Endothelial cell of umbilical vein (primary cell): ENCODE data around the gene ANKRD62. TPM values are rescaled to one million over a fixed set of nuclear protein-coding genes. Genes with fewer than 3 reads are reported as not detected.

Source experiments
- BruUV-seq: library from RNA; stranded (reverse); fragments of 400-500 nt; replicated peaks from 2 replicates; lab custom pipeline; 2021; lab: Mats Ljungman, UMichigan
- CTCF ChIA-PET: fragments of 300-600, 350-600 bp; sonication (Branson Sonifier 250); formaldehyde crosslinking; loops from one replicate; lab custom pipeline; 2021; ENCODE audit warnings: antibody characterized with exemption, inconsistent platforms; lab: Charles Lee
- POLR2A ChIA-PET: fragments of 300-600, 350-600 bp; sonication (Branson Sonifier 250); formaldehyde crosslinking; loops from one replicate; lab custom pipeline; 2021; ENCODE audit warnings: antibody characterized with exemption, inconsistent platforms; lab: Charles Lee
- DNase-seq: peaks from one replicate; pipeline ENCODE4 v3.0.0-alpha.2; 2011; ENCODE audit warnings: low read depth, low spot score
- FAIRE-seq: peaks from 2 replicates; lab custom pipeline; 2011; peaks lifted over from hg19 to GRCh38; lab: Jason Lieb, UNC
- H2AFZ ChIP-seq: 2 replicates; pipeline ENCODE4 v1.6.0; 2012; ENCODE audit warnings: low read depth, low read length, control low read depth, inconsistent platforms
- H3K27ac ChIP-seq: 2 replicates; pipeline ENCODE4 v1.5.1; 2011; ENCODE audit warnings: low read depth, mild to moderate bottlenecking, control low read depth, low read length, moderate library complexity; ENCODE audit not compliant: insufficient read depth
- H3K27me3 ChIP-seq, 2 experiments: 2 replicates each; pipeline versions ENCODE4 v1.6.0 to v1.6.1; 2011; ENCODE audit warnings: low read length in 2 of 2, mixed read lengths in 1 of 2; ENCODE audit not compliant: control insufficient read depth in 2 of 2, insufficient read depth in 2 of 2
- H3K36me3 ChIP-seq, 2 experiments: 2 replicates in 1 of 2; 3 replicates in 1 of 2; pipeline ENCODE4 v1.5.1; 2011; ENCODE audit warnings: low read length in 2 of 2, mild to moderate bottlenecking in 1 of 2, moderate library complexity in 1 of 2; ENCODE audit not compliant: control insufficient read depth in 2 of 2, insufficient read depth in 2 of 2; ENCODE audit errors: extremely low read depth in 1 of 2
- H3K4me1 ChIP-seq: 3 replicates; pipeline ENCODE4 v1.5.1; 2011; ENCODE audit warnings: mild to moderate bottlenecking, low read length; ENCODE audit not compliant: control insufficient read depth, insufficient read depth; ENCODE audit errors: extremely low read depth
- H3K4me2 ChIP-seq: 2 replicates; pipeline ENCODE4 v1.6.1; 2011; ENCODE audit warnings: low read length, control low read depth, mixed read lengths; ENCODE audit not compliant: insufficient read depth
- H3K4me3 ChIP-seq, 3 experiments: fragments of 200-600 bp in 1 of 3; sonication (generic), shearing (Covaris generic) in 1 of 3; replicated peaks in 1 of 3; 2 replicates each; pipeline ENCODE4 v1.5.1; 2011 to 2016; ENCODE audit warnings: control low read depth in 3 of 3, low read length in 3 of 3, mild to moderate bottlenecking in 2 of 3, inconsistent platforms in 1 of 3, low read depth in 1 of 3, moderate library complexity in 1 of 3; ENCODE audit not compliant: insufficient read depth in 1 of 3
- H3K79me2 ChIP-seq: 2 replicates; pipeline ENCODE4 v1.6.0; 2012; ENCODE audit warnings: low read length, inconsistent platforms; ENCODE audit not compliant: control insufficient read depth, insufficient read depth
- H3K9ac ChIP-seq: replicated peaks from 2 replicates; pipeline ENCODE3; 2011; ENCODE audit warnings: low read length, control low read depth; ENCODE audit not compliant: insufficient read depth; ENCODE audit errors: extremely low read depth
- H3K9me1 ChIP-seq: replicated peaks from 3 replicates; pipeline ENCODE4 v1.6.0; 2011; ENCODE audit warnings: mild to moderate bottlenecking, low read length; ENCODE audit not compliant: control insufficient read depth, insufficient read depth; ENCODE audit errors: extremely low read depth
- H3K9me3 ChIP-seq: replicated peaks from 2 replicates; pipeline ENCODE4 v1.5.1; 2012; ENCODE audit warnings: low read length, inconsistent platforms; ENCODE audit not compliant: control insufficient read depth, insufficient read depth
- H4K20me1 ChIP-seq: replicated peaks from 2 replicates; pipeline ENCODE3; 2011; ENCODE audit warnings: mild to moderate bottlenecking, low read length; ENCODE audit not compliant: control insufficient read depth, insufficient read depth; ENCODE audit errors: extremely low read depth
- CTCF ChIP-seq, 2 donors: IDR thresholded peaks; 1 replicate in 1 of 2; 2 replicates in 1 of 2; pipeline ENCODE4 v1.5.1; 2011; ENCODE audit warnings: low read length in 2 of 2, mild to moderate bottlenecking in 2 of 2, moderate library complexity in 2 of 2, control low read depth in 1 of 2, inconsistent platforms in 1 of 2, low read depth in 1 of 2; ENCODE audit not compliant: insufficient read depth in 1 of 2; ENCODE audit errors: extremely low read depth in 1 of 2
- EZH2 ChIP-seq: IDR thresholded peaks from 2 replicates; pipeline ENCODE4 v1.6.1; 2012; ENCODE audit warnings: borderline replicate concordance, low read depth, mild to moderate bottlenecking, moderate library complexity, low read length, inconsistent platforms; ENCODE audit not compliant: severe bottlenecking
- JUN ChIP-seq: IDR thresholded peaks from 2 replicates; pipeline ENCODE4 v1.6.1; 2011; ENCODE audit warnings: borderline replicate concordance, low read depth; ENCODE audit not compliant: insufficient read length, insufficient read depth
- MAX ChIP-seq: IDR thresholded peaks from 2 replicates; pipeline ENCODE4 v1.6.1; 2011; ENCODE audit not compliant: insufficient read depth, insufficient read length
- POLR2A ChIP-seq: IDR thresholded peaks from 2 replicates; pipeline ENCODE4 v1.6.1; 2012; ENCODE audit warnings: low read depth, mild to moderate bottlenecking, control low read depth, low read length
- dilution Hi-C: fragments of 300-500 bp; cut with MboI; formaldehyde crosslinking; loops from one replicate; pipeline ENCODE4 v1.15.0; 2019; ENCODE audit warnings: low sequenced_read_pairs; ENCODE audit not compliant: extremely low pct_ligation_motif_present
- intact Hi-C: fragments of 100-400 bp; cut with micrococcal nuclease; formaldehyde crosslinking; loops from one replicate; pipeline ENCODE4 v1.10.0; 2022
- polyA plus RNA-seq, 4 experiments: library from polyadenylated mRNA; depleted of rRNA in 3 of 4; stranded (reverse) in 3 of 4; unstranded in 1 of 4; fragments of >200 nt; gene quantifications; 2 replicates each; pipeline versions ENCODE4 v1.2.1 to v1.2.3, GENCODE V29; 2011 to 2012; ENCODE audit warnings: missing spikeins in 1 of 4
- total RNA-seq: library from RNA; stranded (reverse); gene quantifications from 2 replicates; pipeline ENCODE4 v1.2.3, GENCODE V29; 2021

The ANKRD62 gene
- total and polyA plus RNA-seq, 2 donors (not counting 3 experiments of a cell fraction or from before 2014, with no cell fraction given) = not detected

- ChIA-PET POLR2A (no interaction called here), CTCF (no interaction called here)
Measured at GRCh38 chr18:12086249-12086648, 7.4 kb upstream of the ANKRD62 start.

More at GRCh38 chr18:12086249-12086648, 7.4 kb upstream of the ANKRD62 start:
- intact Hi-C loops = no loop called here
- no peak overlapping the region for H2AFZ ChIP-seq
- H3K4me1 ChIP-seq = no peaks in the 10 kb centered on the region
- H3K27me3 ChIP-seq = no peaks in the 10 kb centered on the region
- no peaks in the 10 kb centered on the region for H3K79me2 ChIP-seq
- DNase-seq (no peak), FAIRE-seq (no peak)
- no peak overlapping the region for H3K27ac ChIP-seq
- H3K9ac ChIP-seq = no peak overlapping the region
- H4K20me1 ChIP-seq = no peaks in the 10 kb centered on the region
- no peaks in the 10 kb centered on the region for H3K9me3 ChIP-seq
- no peaks in the 10 kb centered on the region for H3K36me3 ChIP-seq
- H3K4me3 ChIP-seq = no peak overlapping the region
- no peaks in the 10 kb centered on the region for H3K9me1 ChIP-seq
- BruUV-seq = no TSS peak
- dilution Hi-C loops = no loop called here
- TF ChIP-seq JUN (no peak), MAX (no peak), EZH2 (no peak), POLR2A (no peak), CTCF (IDR thresholded peaks at IDR 0.05; ENCODE audit: extremely low read depth in 1 of 2, insufficient read depth in 1 of 2, low read depth in 1 of 2, low read length in 2 of 2) (no peak)
- H3K4me2 ChIP-seq = no peak overlapping the region
